H1 (cell line): ENCODE measurements around the gene MGME1. TPM values are rescaled to one million over a fixed set of nuclear protein-coding genes. Genes with fewer than 3 reads are reported as not detected.

Source experiments
- CTCF ChIA-PET: fragments of 300-600 bp; sonication (Branson Sonifier 250); formaldehyde crosslinking; loops from one replicate; lab custom pipeline; 2021; ENCODE audit not compliant: partially characterized antibody; lab: Charles Lee
- POLR2A ChIA-PET: fragments of 300-600 bp; sonication (Branson Sonifier 250); formaldehyde crosslinking; loops from one replicate; lab custom pipeline; 2021; ENCODE audit warnings: inconsistent platforms; ENCODE audit not compliant: partially characterized antibody; lab: Charles Lee
- DNase-seq, 2 experiments: peaks; one replicate each; pipeline versions ENCODE4 v3.0.0 to v3.0.0-alpha.2; 2010 to 2022; ENCODE audit warnings: low spot score in 2 of 2, low read depth in 1 of 2, mixed read lengths in 1 of 2
- FAIRE-seq: peaks from 2 replicates; lab custom pipeline; 2011; peaks lifted over from hg19 to GRCh38; lab: Jason Lieb, UNC
- H2AFZ ChIP-seq: 2 replicates; pipeline ENCODE4 v1.8.1; 2012; ENCODE audit warnings: low read length, inconsistent platforms
- H2AK5ac ChIP-seq: 2 replicates; pipeline ENCODE4 v1.6.1; 2013; ENCODE audit warnings: low read depth, low read length
- H2BK120ac ChIP-seq: replicated peaks from 2 replicates; pipeline ENCODE3; 2013; ENCODE audit warnings: low read depth, low read length, inconsistent platforms
- H2BK12ac ChIP-seq: 2 replicates; pipeline ENCODE4 v1.6.1; 2013; ENCODE audit warnings: low read depth, low read length
- H2BK15ac ChIP-seq: 2 replicates; pipeline ENCODE4 v1.6.1; 2013; ENCODE audit warnings: low read length
- H2BK20ac ChIP-seq: 2 replicates; pipeline ENCODE4 v1.6.1; 2013; ENCODE audit warnings: low read length
- H2BK5ac ChIP-seq: 2 replicates; pipeline ENCODE4 v1.6.1; 2013; ENCODE audit warnings: low read depth, low read length
- H3K14ac ChIP-seq: 2 replicates; pipeline ENCODE4 v1.6.1; 2013; ENCODE audit warnings: inconsistent platforms; ENCODE audit not compliant: insufficient read length
- H3K18ac ChIP-seq: 2 replicates; pipeline ENCODE4 v1.6.1; 2013; ENCODE audit warnings: low read length; ENCODE audit errors: extremely low read depth
- H3K23ac ChIP-seq: 2 replicates; pipeline ENCODE4 v1.6.1; 2013; ENCODE audit warnings: inconsistent platforms; ENCODE audit not compliant: insufficient read length
- H3K23me2 ChIP-seq: 2 replicates; pipeline ENCODE4 v1.6.1; 2013; ENCODE audit warnings: low read depth, low read length
- H3K27ac ChIP-seq: 2 replicates; pipeline ENCODE4 v1.6.1; 2011; ENCODE audit warnings: low read depth, low read length, inconsistent platforms
- H3K27me3 ChIP-seq, 4 experiments: replicated peaks in 1 of 4; 1 replicate in 1 of 4; 2 replicates in 3 of 4; pipeline versions ENCODE4 v1.6.1 to v1.8.1; 2011 to 2013; ENCODE audit warnings: low read length in 3 of 4, mild to moderate bottlenecking in 3 of 4, inconsistent platforms in 2 of 4, mixed read lengths in 2 of 4, moderate library complexity in 1 of 4; ENCODE audit not compliant: control insufficient read depth in 3 of 4, insufficient read depth in 3 of 4; ENCODE audit errors: extremely low read depth in 1 of 4
- H3K36me3 ChIP-seq, 4 experiments: 2 replicates each; pipeline versions ENCODE4 v1.6.1 to v1.8.1; 2011 to 2013; ENCODE audit warnings: mild to moderate bottlenecking in 4 of 4, low read length in 3 of 4, moderate library complexity in 2 of 4, control low read depth in 1 of 4, inconsistent platforms in 1 of 4; ENCODE audit not compliant: insufficient read depth in 4 of 4, control insufficient read depth in 2 of 4
- H3K4ac ChIP-seq: replicated peaks from 2 replicates; pipeline ENCODE3; 2013; ENCODE audit warnings: low read length, low read depth, mixed read lengths, inconsistent platforms; ENCODE audit not compliant: insufficient read length
- H3K4me1 ChIP-seq, 4 experiments: replicated peaks in 1 of 4; 1 replicate in 1 of 4; 2 replicates in 3 of 4; pipeline versions ENCODE4 v1.6.1 to v1.8.1; 2011 to 2013; ENCODE audit warnings: low read length in 3 of 4, inconsistent platforms in 2 of 4, mixed read lengths in 1 of 4; ENCODE audit not compliant: insufficient read depth in 4 of 4, control insufficient read depth in 3 of 4
- H3K4me2 ChIP-seq, 2 experiments: 2 replicates each; pipeline versions ENCODE4 v1.6.1 to v1.8.1; 2011 to 2013; ENCODE audit warnings: low read depth in 2 of 2, low read length in 2 of 2, control low read depth in 1 of 2, inconsistent platforms in 1 of 2, mild to moderate bottlenecking in 1 of 2; ENCODE audit not compliant: insufficient read depth in 1 of 2
- H3K4me3 ChIP-seq, 4 experiments: fragments of 200-600, 300-600 bp in 1 of 4; sonication (generic), shearing (Covaris generic), sonication (Bioruptor Twin) in 1 of 4; 2 replicates each; pipeline versions ENCODE4 v1.5.1 to v1.8.1; 2011 to 2016; ENCODE audit warnings: low read length in 4 of 4, low read depth in 3 of 4, control low read depth in 2 of 4, inconsistent platforms in 2 of 4, mild to moderate bottlenecking in 2 of 4, mixed read lengths in 1 of 4, moderate library complexity in 1 of 4; ENCODE audit not compliant: insufficient read depth in 2 of 4; ENCODE audit errors: extremely low read depth in 1 of 4
- H3K56ac ChIP-seq: replicated peaks from 2 replicates; pipeline ENCODE3; 2013; ENCODE audit warnings: low read depth, mild to moderate bottlenecking, mixed read lengths, low read length, inconsistent platforms; ENCODE audit not compliant: insufficient read length
- H3K79me1 ChIP-seq: 2 replicates; pipeline ENCODE4 v1.6.1; 2013; ENCODE audit warnings: low read depth, low read length, control low read depth
- H3K79me2 ChIP-seq, 2 experiments: 2 replicates each; pipeline versions ENCODE4 v1.6.1 to v1.8.1; 2012 to 2013; ENCODE audit warnings: low read length in 2 of 2, mild to moderate bottlenecking in 2 of 2, inconsistent platforms in 1 of 2; ENCODE audit not compliant: insufficient read depth in 2 of 2, control insufficient read depth in 1 of 2
- H3K9ac ChIP-seq, 4 experiments: replicated peaks in 1 of 4; 1 replicate in 1 of 4; 2 replicates in 3 of 4; pipeline versions ENCODE4 v1.6.1 to v1.8.1; 2011 to 2013; ENCODE audit warnings: low read depth in 3 of 4, low read length in 3 of 4, control low read depth in 2 of 4, mild to moderate bottlenecking in 2 of 4, moderate library complexity in 2 of 4, inconsistent platforms in 1 of 4; ENCODE audit errors: extremely low read depth in 1 of 4
- H3K9me3 ChIP-seq, 2 experiments: 2 replicates each; pipeline versions ENCODE4 v1.6.1 to v1.8.1; 2012 to 2013; ENCODE audit warnings: mild to moderate bottlenecking in 2 of 2, moderate library complexity in 2 of 2, control low read depth in 1 of 2, inconsistent platforms in 1 of 2, low read depth in 1 of 2, low read length in 1 of 2, mixed read lengths in 1 of 2; ENCODE audit not compliant: insufficient read depth in 2 of 2
- H4K20me1 ChIP-seq, 2 experiments: replicated peaks in 1 of 2; 2 replicates each; pipeline versions ENCODE3 to v1.8.1; 2011 to 2013; ENCODE audit warnings: inconsistent platforms in 2 of 2, low read length in 2 of 2, mild to moderate bottlenecking in 1 of 2; ENCODE audit not compliant: insufficient read depth in 2 of 2, control insufficient read depth in 1 of 2
- H4K5ac ChIP-seq: 2 replicates; pipeline ENCODE4 v1.6.1; 2013; ENCODE audit warnings: low read length, low read depth, mixed read lengths, inconsistent platforms; ENCODE audit not compliant: insufficient read length
- H4K8ac ChIP-seq: 2 replicates; pipeline ENCODE4 v1.8.0; 2013; ENCODE audit warnings: mild to moderate bottlenecking, moderate library complexity, low read length, inconsistent platforms; ENCODE audit not compliant: insufficient read depth; ENCODE audit errors: extremely low read depth
- H4K91ac ChIP-seq: replicated peaks from 2 replicates; pipeline ENCODE3; 2013; ENCODE audit warnings: low read length, mixed read lengths, inconsistent platforms; ENCODE audit not compliant: insufficient read length
- ATF3 ChIP-seq: IDR thresholded peaks from 2 replicates; pipeline ENCODE4 v1.6.1; 2011; ENCODE audit warnings: low read depth, mild to moderate bottlenecking, low read length; ENCODE audit not compliant: insufficient read depth
- CBX8 ChIP-seq: fragments of 300-800, 300-1000 bp; sonication (generic); IDR thresholded peaks from 2 replicates; pipeline ENCODE4 v1.7.1; 2016; ENCODE audit warnings: low read depth, low read length, borderline replicate concordance
- MAX ChIP-seq: IDR thresholded peaks from 2 replicates; pipeline ENCODE4 v1.6.1; 2012; ENCODE audit warnings: inconsistent platforms
- PHF8 ChIP-seq: fragments of 200-600 bp; sonication (generic); conservative IDR thresholded peaks from 2 replicates; pipeline ENCODE4 v1.7.1; 2012; ENCODE audit warnings: low read depth, mild to moderate bottlenecking, inconsistent platforms, low read length, moderate library complexity
- RNF2 ChIP-seq: fragments of 200-900, 300-1000 bp; sonication (generic); IDR thresholded peaks from 2 replicates; pipeline ENCODE4 v1.7.1; 2016; ENCODE audit warnings: borderline replicate concordance, low read depth, mild to moderate bottlenecking, antibody characterized with exemption, low read length; ENCODE audit not compliant: poor library complexity, severe bottlenecking; ENCODE audit errors: missing control alignments
- TBP ChIP-seq: IDR thresholded peaks from 2 replicates; pipeline ENCODE4 v1.6.1; 2011; ENCODE audit warnings: low read depth, low read length, improper control_type of control experiment
- TEAD4 ChIP-seq: IDR thresholded peaks from 2 replicates; pipeline ENCODE4 v1.6.1; 2012; ENCODE audit warnings: low read depth, low read length, inconsistent platforms, mixed read lengths
- WGBS, 2 experiments: shearing (Covaris generic) in 1 of 2; methylation state at CpG; one replicate each; pipeline versions ENCODE4 v1.1.6 to v1.1.7; 2013 to 2015; ENCODE audit warnings: low lambda C conversion rate in 2 of 2, mixed read lengths in 2 of 2, inconsistent platforms in 1 of 2, low coverage in 1 of 2, missing lambda C conversion rate in 1 of 2; ENCODE audit not compliant: insufficient replicate concordance in 2 of 2, insufficient coverage in 1 of 2, insufficient read length in 1 of 2; ENCODE audit errors: extremely low coverage in 1 of 2, missing lambda C conversion rate in 1 of 2; 5-methylcytosine and 5-hydroxymethylcytosine counted together
- polyA plus RNA-seq, 7 experiments: library from polyadenylated mRNA; depleted of rRNA in 3 of 7; stranded (reverse) in 5 of 7; unstranded in 2 of 7; fragments of >200 nt in 5 of 7; fragments of 200-250 nt in 2 of 7; gene quantifications; 1 replicate in 5 of 7; 2 replicates in 1 of 7; 4 replicates in 1 of 7; pipeline versions ENCODE4 v1.2.1 to v1.2.3, GENCODE V29; 2011 to 2013; ENCODE audit warnings: missing spikeins in 2 of 7, mixed read lengths in 2 of 7
- total RNA-seq: library from RNA; stranded (reverse); fragmentation: NEBNext Ultra II Directional; extraction: Animal tissue kit (Norgen Biotek cat#: 25700); gene quantifications from 2 replicates; pipeline ENCODE4 v1.2.1, GENCODE V29; 2021
- TF ChIP-seq, protein P1 (sequence below): IDR thresholded peaks from 2 replicates; pipeline ENCODE4 v1.6.1; 2012; ENCODE audit warnings: inconsistent platforms

Gene MGME1
- total and polyA plus RNA-seq, 2 of the 8 experiments (the other 6 are each of a cell fraction or from before 2014, with no cell fraction given), result 27.7 to 59.0 TPM

DNA sequence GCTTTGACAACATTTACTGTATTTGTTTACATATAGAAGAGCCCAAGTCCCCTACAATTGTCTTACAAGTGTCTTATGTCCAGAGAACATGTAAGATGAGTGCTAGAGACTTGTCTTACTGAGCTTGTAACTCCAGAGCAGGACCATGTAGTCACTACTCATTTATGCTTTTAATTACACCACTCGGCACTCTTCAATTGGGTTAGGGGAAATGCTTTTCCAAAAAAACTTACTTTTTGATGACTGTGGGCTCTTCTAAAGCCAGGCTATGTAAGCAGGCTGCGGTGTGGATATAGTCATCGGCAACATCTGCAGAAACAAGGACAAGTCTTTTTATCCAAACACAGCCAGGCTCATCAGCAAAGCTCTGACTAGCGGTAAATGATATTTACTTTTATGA is 18.9 kb upstream of the MGME1 start:
- H3K36me3 ChIP-seq, result peaks cover 71 to 100% (median 97%) of the 10 kb centered on the region in 4 experiments
- no peak overlapping the region for H2AK5ac ChIP-seq
- H2BK12ac ChIP-seq, result no peak overlapping the region
- WGBS, 2 experiments, result 92% methylated on average over 4 of the region's 4 CpGs; no CpG with 5 or more reads in 1 of the 2 experiments
- H4K8ac ChIP-seq, result no peak overlapping the region
- H3K23me2 ChIP-seq, result no peaks in the 10 kb centered on the region
- no peak overlapping the region for H2BK5ac ChIP-seq
- H3K4me1 ChIP-seq, result no peaks in the 10 kb centered on the region
- H4K91ac ChIP-seq, result no peak overlapping the region
- peaks cover 19 to 28% of the 10 kb centered on the region in 2 experiments for H4K20me1 ChIP-seq
- H2AFZ ChIP-seq, result no peak overlapping the region
- POLR2A ChIA-PET, result interaction anchor here (1.2 to 7.3 kb wide), 4 partner anchors 9 to 19 kb away, joined by 3 to 65 read pairs (median 9); partner anchors contain the start of genes MGME1 and SNX5
- H3K27ac ChIP-seq, result no peak overlapping the region
- H3K56ac ChIP-seq, result no peak overlapping the region
- peaks cover 4% of the 10 kb centered on the region; the same call in 1 of the 2 replicates for H3K79me1 ChIP-seq
- H3K27me3 ChIP-seq, result no peaks in the 10 kb centered on the region
- no peak overlapping the region for H3K23ac ChIP-seq
- no peak for DNase-seq
- H3K79me2 ChIP-seq, result peaks cover 12 to 88% of the 10 kb centered on the region in 2 experiments; a peak in 3 of 4 replicates
- no peak overlapping the region for H3K14ac ChIP-seq
- H2BK20ac ChIP-seq, result no peak overlapping the region
- H2BK15ac ChIP-seq, result no peak overlapping the region
- no peak overlapping the region for H3K4ac ChIP-seq
- TF ChIP-seq, protein P1, sequence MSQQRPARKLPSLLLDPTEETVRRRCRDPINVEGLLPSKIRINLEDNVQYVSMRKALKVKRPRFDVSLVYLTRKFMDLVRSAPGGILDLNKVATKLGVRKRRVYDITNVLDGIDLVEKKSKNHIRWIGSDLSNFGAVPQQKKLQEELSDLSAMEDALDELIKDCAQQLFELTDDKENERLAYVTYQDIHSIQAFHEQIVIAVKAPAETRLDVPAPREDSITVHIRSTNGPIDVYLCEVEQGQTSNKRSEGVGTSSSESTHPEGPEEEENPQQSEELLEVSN, result no peak
- no peak for TF ChIP-seq CBX8
- TF ChIP-seq ATF3, result no peak
- no peak for TF ChIP-seq MAX
- no peak for TF ChIP-seq RNF2
- TF ChIP-seq TBP, result no peak
- no peak for TF ChIP-seq PHF8
- TF ChIP-seq TEAD4, result no peak
- no peak for FAIRE-seq
- H3K4me2 ChIP-seq, result no peak overlapping the region
- no peak overlapping the region for H3K9ac ChIP-seq
- no peak overlapping the region for H3K18ac ChIP-seq
- no peaks in the 10 kb centered on the region for H3K9me3 ChIP-seq
- no peak overlapping the region for H3K4me3 ChIP-seq
- H2BK120ac ChIP-seq, result no peak overlapping the region
- CTCF ChIA-PET, result interaction anchor here (0.7 to 4.5 kb wide), 2 partner anchors 11 to 46 kb away, joined by 3 to 25 read pairs; no protein-coding TSS in a partner anchor
- no peak overlapping the region for H4K5ac ChIP-seq
